Measurements from ENCODE around the gene SYNGR2. TPM values are rescaled to one million over a fixed set of nuclear protein-coding genes. Genes with fewer than 3 reads are reported as not detected.
A peak's percentile ranks its signal among the peaks of the same experiment; 100 is the strongest.

Gene SYNGR2
- total RNA-seq, 1 experiment from 2014 or later, result 169 TPM

DNA sequence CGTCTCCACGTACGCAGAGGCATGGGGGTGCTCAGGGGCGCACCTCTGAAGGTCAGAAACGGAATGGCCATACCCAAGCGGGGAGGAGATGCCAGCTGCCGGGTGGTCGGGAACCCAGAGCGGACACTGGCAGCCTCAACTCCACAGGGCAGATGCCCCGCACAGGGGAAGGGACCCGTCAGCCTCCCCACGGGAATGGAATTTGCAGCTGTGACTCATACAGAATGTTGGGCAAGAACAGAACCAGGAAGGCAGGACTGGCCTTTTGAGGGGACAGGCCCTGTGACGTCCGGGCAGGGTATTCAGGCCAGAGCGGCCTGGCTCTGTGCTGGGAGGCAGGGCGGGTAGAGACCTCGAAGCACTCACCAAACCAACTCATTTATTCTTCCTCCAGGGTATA lies 11.0 kb downstream of the SYNGR2 start:
- no peaks in the 10 kb centered on the region for H3K9me3 ChIP-seq
- peaks cover 97% of the 10 kb centered on the region for H3K36me3 Mint-ChIP-seq (ENCODE audit: insufficient read depth, unreplicated experiment)
- H3K4me1 ChIP-seq, result no peaks in the 10 kb centered on the region; the same call in 1 of the 2 replicates
- H3K36me3 ChIP-seq (ENCODE audit: control insufficient read depth, insufficient read depth, low read length), result peaks cover 2% of the 10 kb centered on the region
- TF ChIP-seq, protein P1, sequence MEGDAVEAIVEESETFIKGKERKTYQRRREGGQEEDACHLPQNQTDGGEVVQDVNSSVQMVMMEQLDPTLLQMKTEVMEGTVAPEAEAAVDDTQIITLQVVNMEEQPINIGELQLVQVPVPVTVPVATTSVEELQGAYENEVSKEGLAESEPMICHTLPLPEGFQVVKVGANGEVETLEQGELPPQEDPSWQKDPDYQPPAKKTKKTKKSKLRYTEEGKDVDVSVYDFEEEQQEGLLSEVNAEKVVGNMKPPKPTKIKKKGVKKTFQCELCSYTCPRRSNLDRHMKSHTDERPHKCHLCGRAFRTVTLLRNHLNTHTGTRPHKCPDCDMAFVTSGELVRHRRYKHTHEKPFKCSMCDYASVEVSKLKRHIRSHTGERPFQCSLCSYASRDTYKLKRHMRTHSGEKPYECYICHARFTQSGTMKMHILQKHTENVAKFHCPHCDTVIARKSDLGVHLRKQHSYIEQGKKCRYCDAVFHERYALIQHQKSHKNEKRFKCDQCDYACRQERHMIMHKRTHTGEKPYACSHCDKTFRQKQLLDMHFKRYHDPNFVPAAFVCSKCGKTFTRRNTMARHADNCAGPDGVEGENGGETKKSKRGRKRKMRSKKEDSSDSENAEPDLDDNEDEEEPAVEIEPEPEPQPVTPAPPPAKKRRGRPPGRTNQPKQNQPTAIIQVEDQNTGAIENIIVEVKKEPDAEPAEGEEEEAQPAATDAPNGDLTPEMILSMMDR (IDR thresholded peaks at IDR 0.05; ENCODE audit: insufficient read depth in 1 of 2, low read depth in 1 of 2, low read length in 1 of 2, severe bottlenecking in 1 of 2, unreplicated experiment in 1 of 2), result no peak
- H3K27me3 Mint-ChIP-seq (ENCODE audit: insufficient read depth, unreplicated experiment), result no peaks in the 10 kb centered on the region
- H3K27ac Mint-ChIP-seq (ENCODE audit: unreplicated experiment), result peak overlapping the region; percentile 75
- peaks cover 6% of the 10 kb centered on the region for H3K4me1 Mint-ChIP-seq (ENCODE audit: low read depth, unreplicated experiment)
- no peak overlapping the region for H3K4me3 Mint-ChIP-seq (ENCODE audit: unreplicated experiment)
- POLR2A ChIA-PET, result no interaction called here
- H3K4me3 ChIP-seq (ENCODE audit: low read depth, low read length), result no peak overlapping the region
- intact Hi-C loops (cut with micrococcal nuclease; ENCODE audit: unreplicated experiment), result no loop called here
- no peaks in the 10 kb centered on the region for H3K27me3 ChIP-seq (replicated peaks; ENCODE audit: control insufficient read depth, insufficient read depth, low read length)
- BruUV-seq (replicated peaks), result no TSS peak
- no peak for DNase-seq
- CTCF ChIA-PET, result interaction anchor here (0.6 kb wide), 1 partner anchor 10 kb away, joined by 3 read pairs; no protein-coding TSS in a partner anchor
- no peaks in the 10 kb centered on the region for H3K9me3 Mint-ChIP-seq (ENCODE audit: unreplicated experiment)

DNA sequence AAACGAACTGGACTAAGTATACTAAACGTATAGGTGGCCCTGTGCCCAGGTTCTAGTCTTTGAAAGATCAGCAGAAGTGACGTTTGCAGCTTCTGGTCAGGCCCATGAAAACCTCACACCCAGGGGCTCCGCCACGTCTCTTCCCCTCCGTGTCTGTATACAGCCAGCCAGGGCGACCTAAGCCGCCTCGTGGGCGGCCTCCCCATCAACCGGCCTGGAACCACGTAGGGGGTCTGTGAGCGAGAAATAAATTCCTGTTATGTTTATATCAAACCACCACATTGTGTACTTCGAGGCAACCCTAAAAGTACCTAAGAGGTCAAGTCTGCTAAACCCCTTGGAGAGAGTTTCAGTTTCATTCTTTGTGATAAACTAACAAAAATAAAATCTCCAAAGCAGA lies 11.7 kb downstream of the SYNGR2 start:
- Mint-ChIP-seq H3K27me3 (ENCODE audit: insufficient read depth, unreplicated experiment) (no peaks in the 10 kb centered on the region), H3K27ac (ENCODE audit: unreplicated experiment) (no peak overlapping the region), H3K36me3 (ENCODE audit: insufficient read depth, unreplicated experiment) (peaks cover 97% of the 10 kb centered on the region), H3K4me1 (ENCODE audit: low read depth, unreplicated experiment) (peaks cover 13% of the 10 kb centered on the region), H3K4me3 (ENCODE audit: unreplicated experiment) (no peak overlapping the region), H3K9me3 (ENCODE audit: unreplicated experiment) (no peaks in the 10 kb centered on the region)
- no TSS peak for BruUV-seq (replicated peaks)
- Histone ChIP-seq H3K27me3 (replicated peaks; ENCODE audit: control insufficient read depth, insufficient read depth, low read length) (no peaks in the 10 kb centered on the region), H3K4me1 (peaks cover 3% of the 10 kb centered on the region; the same call in 1 of the 2 replicates), H3K36me3 (ENCODE audit: control insufficient read depth, insufficient read depth, low read length) (peaks cover 2% of the 10 kb centered on the region), H3K9me3 (no peaks in the 10 kb centered on the region), H3K4me3 (ENCODE audit: low read depth, low read length) (no peak overlapping the region)
- ChIA-PET POLR2A (no interaction called here), CTCF (no interaction called here)
- DNase-seq, result no peak
- TF ChIP-seq, protein P1 (IDR thresholded peaks at IDR 0.05; ENCODE audit: insufficient read depth in 1 of 2, low read depth in 1 of 2, low read length in 1 of 2, severe bottlenecking in 1 of 2, unreplicated experiment in 1 of 2), result no peak
- intact Hi-C loops (cut with micrococcal nuclease; ENCODE audit: unreplicated experiment), result no loop called here

DNA sequence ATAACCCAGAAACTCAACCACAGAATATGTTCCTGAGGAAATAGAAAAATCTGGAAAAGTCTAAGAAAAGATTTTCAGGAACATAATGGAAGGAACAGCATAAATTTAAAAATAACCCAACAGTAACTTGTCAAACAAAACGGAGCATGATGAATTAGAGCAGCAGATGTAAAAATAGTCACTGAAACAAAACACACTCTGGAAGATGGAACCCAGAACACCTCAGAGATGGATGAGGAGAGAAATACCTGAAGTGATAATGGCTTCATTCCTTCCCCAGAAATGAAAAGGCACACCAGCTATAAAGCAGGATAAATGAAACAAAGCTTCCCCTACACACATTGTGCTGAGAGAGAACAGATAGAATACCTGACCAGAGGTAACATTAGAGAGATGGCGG lies 12.1 kb downstream of the SYNGR2 start:
- Histone ChIP-seq H3K36me3 (ENCODE audit: control insufficient read depth, insufficient read depth, low read length) (peaks cover 2% of the 10 kb centered on the region), H3K4me3 (ENCODE audit: low read depth, low read length) (no peak overlapping the region), H3K4me1 (peaks cover 7% of the 10 kb centered on the region), H3K9me3 (no peaks in the 10 kb centered on the region), H3K27me3 (replicated peaks; ENCODE audit: control insufficient read depth, insufficient read depth, low read length) (no peaks in the 10 kb centered on the region)
- Mint-ChIP-seq H3K4me1 (ENCODE audit: low read depth, unreplicated experiment) (peaks cover 16% of the 10 kb centered on the region), H3K27ac (ENCODE audit: unreplicated experiment) (no peak overlapping the region), H3K27me3 (ENCODE audit: insufficient read depth, unreplicated experiment) (no peaks in the 10 kb centered on the region), H3K9me3 (ENCODE audit: unreplicated experiment) (no peaks in the 10 kb centered on the region), H3K4me3 (ENCODE audit: unreplicated experiment) (no peak overlapping the region), H3K36me3 (ENCODE audit: insufficient read depth, unreplicated experiment) (peaks cover 97% of the 10 kb centered on the region)
- TF ChIP-seq, protein P1 (IDR thresholded peaks at IDR 0.05; ENCODE audit: insufficient read depth in 1 of 2, low read depth in 1 of 2, low read length in 1 of 2, severe bottlenecking in 1 of 2, unreplicated experiment in 1 of 2), result no peak
- ChIA-PET POLR2A (interaction anchor here (0.6 kb wide), 1 partner anchor 52 kb away, joined by 4 read pairs; no protein-coding TSS in a partner anchor), CTCF (no interaction called here)
- intact Hi-C loops (cut with micrococcal nuclease; ENCODE audit: unreplicated experiment), result no loop called here
- DNase-seq, result no peak
- BruUV-seq (replicated peaks), result no TSS peak
